Omental fat pad (tissue), 4 donors: Measurements from ENCODE around the gene CENPT. TPM values are rescaled to one million over a fixed set of nuclear protein-coding genes. Genes with fewer than 3 reads are reported as not detected.

ENCODE experiments used
- ATAC-seq: fragments of 150-250 bp; one replicate; pipeline ENCODE4 v1.9.1; 2016; ENCODE audit warnings: mild to moderate bottlenecking, moderate library complexity; ENCODE audit not compliant: low FRiP score
- DNase-seq: peaks from one replicate; pipeline ENCODE4 v3.0.0-alpha.2; 2019; ENCODE audit warnings: low spot score
- total RNA-seq, 4 donors: library from RNA; depleted of rRNA; stranded (reverse); fragments of >200 nt; gene quantifications; one replicate each; pipeline ENCODE4 v1.1.0, GENCODE V29; 2016
- TF ChIP-seq, protein P1 (sequence below), 3 donors: fragments of 450-650 bp; IDR thresholded peaks; one replicate each; pipeline ENCODE4 v1.5.1; 2016 to 2017; ENCODE audit warnings: antibody characterized with exemption in 3 of 3, mild to moderate bottlenecking in 3 of 3, moderate library complexity in 2 of 3

Gene CENPT
- total RNA-seq, 4 donors from 2014 or later = 22.9 to 135 (median 37.8) TPM

DNA sequence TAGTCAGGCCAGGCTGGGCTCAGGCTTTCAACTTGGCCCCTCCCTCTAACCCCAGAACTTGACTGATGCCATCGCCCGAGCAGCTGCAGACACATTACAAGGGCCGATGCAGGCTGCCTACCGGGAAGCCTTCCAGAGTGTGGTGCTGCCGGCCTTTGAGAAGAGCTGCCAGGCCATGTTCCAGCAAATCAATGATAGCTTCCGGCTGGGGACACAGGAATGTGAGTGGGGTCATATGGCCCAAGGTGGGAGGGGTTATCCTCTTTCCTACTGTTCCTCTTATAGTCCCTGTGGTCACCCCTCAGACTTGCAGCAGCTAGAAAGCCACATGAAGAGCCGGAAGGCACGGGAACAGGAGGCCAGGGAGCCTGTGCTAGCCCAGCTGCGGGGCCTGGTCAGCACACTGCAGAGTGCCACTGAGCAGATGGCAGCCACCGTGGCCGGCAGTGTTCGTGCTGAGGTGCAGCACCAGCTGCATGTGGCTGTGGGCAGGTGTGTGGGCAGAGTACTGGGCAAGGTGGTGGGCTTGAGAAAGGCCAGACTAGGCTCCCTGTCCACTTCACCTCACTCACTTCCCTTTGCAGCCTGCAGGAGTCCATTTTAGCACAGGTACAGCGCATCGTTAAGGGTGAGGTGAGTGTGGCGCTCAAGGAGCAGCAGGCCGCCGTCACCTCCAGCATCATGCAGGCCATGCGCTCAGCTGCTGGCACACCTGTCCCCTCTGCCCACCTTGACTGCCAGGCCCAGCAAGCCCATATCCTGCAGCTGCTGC is 35.1 kb upstream of the CENPT start:
- TF ChIP-seq, protein P1, sequence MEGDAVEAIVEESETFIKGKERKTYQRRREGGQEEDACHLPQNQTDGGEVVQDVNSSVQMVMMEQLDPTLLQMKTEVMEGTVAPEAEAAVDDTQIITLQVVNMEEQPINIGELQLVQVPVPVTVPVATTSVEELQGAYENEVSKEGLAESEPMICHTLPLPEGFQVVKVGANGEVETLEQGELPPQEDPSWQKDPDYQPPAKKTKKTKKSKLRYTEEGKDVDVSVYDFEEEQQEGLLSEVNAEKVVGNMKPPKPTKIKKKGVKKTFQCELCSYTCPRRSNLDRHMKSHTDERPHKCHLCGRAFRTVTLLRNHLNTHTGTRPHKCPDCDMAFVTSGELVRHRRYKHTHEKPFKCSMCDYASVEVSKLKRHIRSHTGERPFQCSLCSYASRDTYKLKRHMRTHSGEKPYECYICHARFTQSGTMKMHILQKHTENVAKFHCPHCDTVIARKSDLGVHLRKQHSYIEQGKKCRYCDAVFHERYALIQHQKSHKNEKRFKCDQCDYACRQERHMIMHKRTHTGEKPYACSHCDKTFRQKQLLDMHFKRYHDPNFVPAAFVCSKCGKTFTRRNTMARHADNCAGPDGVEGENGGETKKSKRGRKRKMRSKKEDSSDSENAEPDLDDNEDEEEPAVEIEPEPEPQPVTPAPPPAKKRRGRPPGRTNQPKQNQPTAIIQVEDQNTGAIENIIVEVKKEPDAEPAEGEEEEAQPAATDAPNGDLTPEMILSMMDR (IDR thresholded peaks at IDR 0.05) = no peak

DNA sequence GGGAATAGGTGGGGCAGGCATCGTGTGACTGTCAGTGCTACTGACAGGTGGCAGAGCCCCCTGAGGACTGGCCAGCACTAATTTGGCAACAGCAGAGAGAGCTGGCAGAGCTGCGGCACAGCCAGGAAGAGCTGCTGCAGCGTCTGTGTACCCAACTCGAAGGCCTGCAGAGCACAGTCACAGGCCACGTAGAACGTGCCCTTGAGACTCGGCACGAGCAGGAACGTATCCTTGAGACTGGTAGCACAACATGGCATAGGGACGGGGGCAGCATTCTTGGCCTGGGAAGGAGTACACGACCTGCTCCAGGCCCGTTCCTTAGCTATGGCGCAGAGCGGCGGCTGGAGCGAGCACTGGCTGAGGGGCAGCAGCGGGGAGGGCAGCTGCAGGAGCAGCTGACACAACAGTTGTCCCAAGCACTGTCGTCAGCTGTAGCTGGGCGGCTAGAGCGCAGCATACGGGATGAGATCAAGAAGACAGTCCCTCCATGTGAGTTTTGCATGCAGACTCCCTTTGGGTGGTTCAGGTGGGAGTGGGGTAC is 34.2 kb upstream of the CENPT start:
- TF ChIP-seq, protein P1 (IDR thresholded peaks at IDR 0.05) = no peak
- ATAC-seq = no peak
- DNase-seq = no peak

More for the DNA sequence above, 35.1 kb upstream of the CENPT start:
- DNase-seq = no peak
- no peak for ATAC-seq

- ATAC-seq (no peak), DNase-seq (no peak)
- TF ChIP-seq, protein P1 (IDR thresholded peaks at IDR 0.05) = no peak
Observed at GRCh38 chr16:67880584-67880983, 33.1 kb upstream of the CENPT start.

GRCh38 chr16:67879936-67880335 is 32.4 kb upstream of the CENPT start:
- no peak for DNase-seq
- TF ChIP-seq, protein P1 (IDR thresholded peaks at IDR 0.05) = no peak
- ATAC-seq = no peak

DNA sequence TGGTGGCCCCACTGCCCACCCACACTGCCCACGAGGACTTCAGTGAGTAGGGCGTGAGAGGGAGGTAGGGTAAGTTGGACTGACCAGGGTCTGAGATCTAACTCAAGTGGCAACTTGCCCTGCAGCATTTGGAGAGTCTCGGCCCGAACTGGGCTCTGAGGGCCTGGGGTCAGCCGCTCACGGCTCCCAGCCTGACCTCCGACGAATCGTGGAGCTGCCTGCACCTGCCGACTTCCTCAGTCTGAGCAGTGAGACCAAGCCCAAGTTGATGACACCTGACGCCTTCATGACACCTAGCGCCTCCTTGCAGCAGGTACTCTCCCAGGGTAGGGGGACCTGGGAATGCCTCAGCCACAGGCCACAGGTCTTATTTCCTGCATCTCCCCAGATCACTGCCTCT is 32.0 kb upstream of the CENPT start:
- TF ChIP-seq, protein P1 (IDR thresholded peaks at IDR 0.05) = no peak
- no peak for ATAC-seq
- no peak for DNase-seq

GRCh38 chr16:67878846-67879245 is 31.4 kb upstream of the CENPT start:
- ATAC-seq (no peak), DNase-seq (no peak)
- TF ChIP-seq, protein P1 (IDR thresholded peaks at IDR 0.05) = no peak

GRCh38 chr16:67878232-67878631 is 30.7 kb upstream of the CENPT start:
- DNase-seq = no peak
- ATAC-seq = no peak
- TF ChIP-seq, protein P1 (IDR thresholded peaks at IDR 0.05) = no peak
